GM18502 (cell line): ENCODE measurements around the gene ZNF474.

ENCODE experiments used
- ATAC-seq: cut with Tn5 transposase; IDR thresholded peaks from one replicate; pipeline ENCODE4 v1.9.1; 2021; ENCODE audit warnings: mild to moderate bottlenecking; ENCODE audit not compliant: unreplicated experiment, poor library complexity

Gene ZNF474

DNA sequence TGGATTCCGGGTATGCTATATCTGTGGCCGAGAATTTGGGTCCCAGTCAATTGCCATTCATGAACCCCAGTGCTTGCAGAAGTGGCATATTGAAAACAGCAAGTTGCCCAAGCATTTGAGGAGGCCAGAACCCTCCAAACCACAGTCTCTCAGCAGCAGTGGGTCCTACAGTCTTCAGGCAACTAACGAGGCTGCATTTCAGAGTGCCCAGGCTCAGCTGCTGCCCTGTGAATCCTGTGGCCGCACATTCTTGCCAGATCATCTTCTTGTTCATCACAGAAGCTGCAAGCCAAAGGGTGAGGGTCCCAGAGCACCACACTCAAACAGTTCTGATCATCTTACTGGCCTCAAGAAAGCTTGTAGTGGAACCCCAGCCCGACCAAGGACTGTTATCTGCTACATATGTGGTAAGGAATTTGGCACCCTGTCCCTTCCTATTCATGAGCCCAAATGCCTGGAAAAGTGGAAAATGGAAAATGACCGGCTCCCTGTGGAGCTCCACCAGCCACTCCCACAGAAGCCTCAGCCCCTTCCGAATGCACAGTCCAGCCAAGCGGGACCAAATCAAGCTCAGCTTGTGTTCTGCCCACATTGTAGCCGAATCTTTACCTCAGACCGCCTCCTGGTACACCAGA, 23.0 kb downstream of the ZNF474 start:
- ATAC-seq: no peak

DNA sequence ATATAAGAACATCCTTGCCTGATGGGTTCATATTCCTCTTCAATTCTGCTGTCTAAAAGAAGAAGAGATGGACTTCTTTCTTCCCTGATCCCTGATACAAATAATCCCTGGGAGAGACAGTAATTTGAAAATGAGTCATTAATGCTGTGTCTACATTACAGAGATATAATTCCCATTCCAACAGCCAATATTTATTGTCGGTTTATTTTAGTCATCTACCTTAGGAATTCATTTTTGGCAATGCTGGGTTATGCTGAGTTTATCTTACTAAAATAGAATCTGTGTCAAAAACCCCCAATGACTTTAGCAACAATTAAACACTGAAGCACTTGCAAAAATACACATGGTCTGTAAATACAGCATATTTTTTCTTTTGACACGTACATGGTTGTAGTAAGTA, 23.9 kb downstream of the ZNF474 start:
- ATAC-seq: no peak

DNA sequence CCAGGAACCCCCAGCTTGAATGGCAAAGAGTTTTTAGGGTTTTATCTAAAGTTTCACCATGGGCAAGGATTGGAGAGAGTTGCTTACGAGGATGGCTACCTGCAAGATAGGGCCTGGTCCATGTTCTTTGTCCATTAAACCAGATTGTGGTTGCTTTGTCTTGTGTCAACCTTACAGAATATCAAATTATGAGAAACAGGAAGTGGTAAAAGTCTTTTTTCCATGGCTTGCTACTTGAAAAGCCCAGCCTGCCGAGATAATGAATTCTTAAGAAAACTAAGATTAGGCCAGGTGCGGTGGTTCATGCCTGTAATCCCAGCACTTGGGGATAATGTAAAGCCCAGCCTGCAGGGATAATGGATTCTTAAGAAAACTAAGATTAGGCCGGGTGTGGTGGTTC, 24.4 kb downstream of the ZNF474 start:
- no peak for ATAC-seq

DNA sequence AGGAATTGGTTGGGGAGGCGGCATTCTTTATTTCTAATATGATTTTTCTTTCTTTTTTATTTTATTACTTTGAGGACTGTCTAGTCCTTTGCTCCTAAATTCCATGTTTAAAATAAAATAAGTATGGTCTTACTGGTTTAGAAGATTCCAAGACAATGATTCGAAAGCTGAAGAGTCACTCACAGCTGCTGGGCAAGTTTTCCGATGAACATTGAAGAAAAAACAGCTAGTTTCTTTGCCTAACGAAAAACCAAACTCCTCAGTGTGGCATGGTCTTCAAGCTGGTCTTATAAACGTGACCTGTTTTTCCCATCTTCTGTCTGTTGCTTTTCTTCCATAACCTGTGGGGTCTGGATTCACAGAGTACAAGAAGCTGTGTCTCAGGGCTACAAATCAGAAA, 25.1 kb downstream of the ZNF474 start:
- no peak for ATAC-seq

DNA sequence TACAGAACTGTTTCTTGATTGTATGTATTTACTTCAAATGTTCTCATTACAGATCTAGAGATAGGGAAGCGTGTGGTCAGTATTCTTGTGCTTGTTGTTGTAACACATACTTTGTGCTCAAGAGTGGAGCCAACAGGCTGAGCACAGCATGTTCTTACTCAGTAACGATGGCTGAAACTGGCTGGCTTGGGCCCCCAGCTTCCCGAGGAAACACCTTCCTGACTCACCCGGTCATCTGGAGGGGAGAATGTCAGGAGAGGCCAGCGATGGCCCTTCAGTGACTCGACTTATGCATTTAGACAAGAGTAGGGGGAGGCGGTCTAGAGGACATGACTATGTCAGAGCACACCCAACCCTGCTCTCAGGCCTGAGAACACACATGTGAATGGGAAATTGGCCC, 25.6 kb downstream of the ZNF474 start:
- ATAC-seq: no peak

DNA sequence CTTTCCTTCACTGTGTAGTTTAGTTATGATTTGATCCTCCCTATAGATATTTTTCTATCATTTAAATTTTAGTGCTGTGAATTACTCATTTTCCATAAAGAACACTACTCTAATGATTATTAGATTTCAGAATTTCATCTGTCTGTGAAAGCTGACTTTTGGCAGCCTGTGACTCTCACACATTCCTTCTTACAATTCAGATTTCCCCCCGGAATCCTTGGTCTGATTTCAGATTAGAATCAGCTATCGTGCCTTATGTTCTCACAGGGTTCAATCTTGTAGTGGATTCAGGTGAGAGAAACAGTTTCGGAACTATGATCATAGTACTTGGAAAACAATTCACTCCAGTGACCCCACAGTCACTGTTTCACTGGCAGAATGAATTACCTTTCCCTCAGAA, 26.2 kb downstream of the ZNF474 start:
- ATAC-seq: no peak

DNA sequence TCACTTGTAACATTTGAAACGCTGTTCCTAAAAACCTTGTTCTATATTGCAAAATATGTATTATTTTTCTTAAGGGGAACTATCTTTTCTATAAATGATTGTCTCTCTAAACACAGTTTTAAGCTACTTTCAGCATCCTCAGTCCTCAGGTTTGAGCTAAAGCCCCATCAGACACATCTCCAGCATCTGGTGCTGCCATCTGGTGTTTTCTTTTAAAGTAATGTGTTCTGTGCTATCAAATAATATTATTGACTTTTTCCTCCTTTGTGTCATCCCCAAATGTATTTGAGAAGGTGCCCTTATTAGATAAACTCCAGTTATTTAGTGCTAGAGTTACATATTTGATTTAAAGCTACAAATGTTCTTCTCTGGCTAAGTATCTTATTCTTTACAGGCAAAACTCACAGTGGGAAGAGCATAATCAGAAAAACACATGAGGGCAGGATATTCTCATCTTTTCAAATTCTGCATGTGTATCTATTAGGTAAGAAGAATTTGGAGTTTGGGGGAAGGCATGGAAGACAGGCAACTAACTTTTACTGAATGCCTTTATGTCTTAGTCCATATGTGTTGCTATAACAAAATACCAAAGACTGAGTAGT, 27.5 kb downstream of the ZNF474 start:
- ATAC-seq: no peak

DNA sequence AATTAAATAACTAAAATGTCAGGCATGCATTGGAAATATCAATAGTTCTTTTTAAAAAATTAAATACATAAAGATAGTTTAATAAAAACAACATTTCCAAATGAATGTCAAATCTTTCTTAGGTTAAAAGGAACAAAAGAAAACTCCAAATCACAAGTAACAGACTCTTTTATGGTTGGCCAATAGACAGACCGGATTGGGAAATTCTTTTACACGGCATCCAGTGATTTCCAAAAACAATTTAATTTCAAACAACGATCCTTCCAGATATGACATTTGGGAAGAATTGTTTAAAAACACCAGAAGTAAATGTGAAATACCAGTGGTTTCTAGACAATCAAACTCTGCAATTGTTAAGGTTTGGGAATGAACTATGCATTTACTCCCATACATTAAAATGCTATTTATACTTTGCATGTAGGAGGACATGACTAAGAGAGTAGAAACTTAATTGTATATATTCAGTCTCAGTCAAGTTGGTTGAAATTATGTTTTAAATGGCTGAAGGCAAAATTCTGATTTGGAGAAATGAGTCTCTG, 32.8 kb downstream of the ZNF474 start:
- no peak for ATAC-seq

DNA sequence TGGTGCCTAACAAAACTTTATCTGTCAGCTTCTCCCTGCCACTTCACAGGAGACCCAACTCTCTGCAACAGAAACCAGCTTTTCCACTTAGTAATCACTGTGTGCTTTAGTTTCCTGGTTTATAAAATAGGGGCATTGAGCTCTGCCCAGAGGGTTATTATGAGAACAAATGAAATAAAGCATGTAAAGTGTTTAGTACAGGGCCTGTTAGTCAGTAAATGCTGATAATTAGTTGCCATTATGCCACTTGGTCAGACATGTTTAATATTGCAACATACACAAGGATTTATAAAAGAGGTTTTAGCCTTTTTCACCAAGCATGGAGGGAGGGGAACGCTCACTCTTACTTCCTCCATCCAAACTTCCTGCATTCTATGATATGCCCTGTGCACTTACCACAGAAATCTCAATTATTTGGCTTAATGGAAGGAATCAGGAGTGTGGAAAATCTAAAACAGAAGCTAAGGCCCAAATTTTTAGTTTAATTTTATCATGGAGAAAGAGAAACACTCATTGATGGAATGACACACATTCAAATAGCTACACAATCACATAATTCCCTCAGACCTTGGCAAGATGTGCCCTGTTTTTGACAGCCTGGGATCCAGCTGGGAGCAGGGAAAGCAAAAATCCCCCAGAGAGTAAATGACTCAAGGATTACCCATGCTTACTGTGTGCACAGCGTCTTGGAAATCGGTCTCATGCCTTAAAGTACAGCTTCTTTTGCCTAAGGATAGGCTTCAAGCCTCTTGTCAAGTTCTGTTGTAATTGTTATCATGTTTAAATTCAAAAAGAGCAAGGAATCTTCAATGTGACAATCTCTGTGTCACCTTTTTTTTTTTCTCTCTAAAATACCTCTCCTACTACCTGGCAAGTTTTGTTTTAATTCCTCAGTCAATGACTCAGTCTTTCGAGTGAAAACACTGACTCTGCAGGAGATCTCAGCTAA, 34.0 kb downstream of the ZNF474 start:
- ATAC-seq: no peak

DNA sequence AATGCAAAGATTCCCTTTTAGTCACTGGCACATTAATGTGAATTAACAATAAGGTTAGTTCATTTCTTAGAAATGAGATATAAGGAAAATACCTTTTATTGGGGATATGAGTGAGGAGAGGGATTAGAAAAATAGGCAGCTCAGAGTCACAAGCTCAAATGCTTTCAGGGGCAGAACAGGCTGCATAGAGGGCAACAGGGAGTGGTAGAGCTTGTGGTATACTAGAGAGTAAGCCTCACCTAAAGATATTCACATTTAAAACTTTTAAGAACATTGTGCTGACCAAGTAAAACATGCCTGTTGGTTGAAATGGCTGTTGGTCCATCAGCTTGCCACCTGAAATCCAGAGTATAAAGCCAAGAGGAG, 34.7 kb downstream of the ZNF474 start:
- ATAC-seq: no peak

DNA sequence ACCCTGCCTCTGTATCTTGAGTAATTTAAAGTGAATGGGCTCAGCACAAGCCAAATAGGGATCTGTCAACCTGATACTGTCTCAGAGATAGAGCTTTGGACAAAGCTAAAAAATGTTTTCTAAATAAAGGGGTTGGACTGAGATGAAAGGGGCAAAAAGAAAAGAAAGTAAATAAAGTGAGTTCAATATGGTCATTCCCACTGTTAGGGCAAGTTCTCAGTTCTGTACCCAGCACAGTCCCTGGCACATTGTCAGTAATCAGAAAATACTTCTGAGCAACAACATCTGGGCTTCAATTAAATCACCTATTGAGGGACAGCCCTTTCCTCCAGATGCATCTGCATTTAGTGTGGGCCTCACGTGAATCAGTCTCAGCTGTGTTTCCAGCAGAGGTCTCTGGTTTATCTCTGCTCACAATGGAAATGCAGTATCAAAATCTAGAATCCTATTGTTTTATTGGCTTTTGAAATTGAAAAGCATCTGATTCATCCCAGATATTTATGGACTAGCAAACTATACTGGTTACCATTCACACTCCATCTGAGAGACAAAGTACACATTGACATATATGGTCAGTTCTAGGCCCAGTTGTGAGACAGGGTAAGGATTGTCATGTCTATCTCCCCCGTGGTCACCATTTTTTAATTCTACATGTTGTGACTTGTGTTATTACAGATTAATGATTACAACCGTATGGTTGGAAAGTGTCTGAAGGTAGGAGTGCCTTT, 35.6 kb downstream of the ZNF474 start:
- ATAC-seq: no peak

DNA sequence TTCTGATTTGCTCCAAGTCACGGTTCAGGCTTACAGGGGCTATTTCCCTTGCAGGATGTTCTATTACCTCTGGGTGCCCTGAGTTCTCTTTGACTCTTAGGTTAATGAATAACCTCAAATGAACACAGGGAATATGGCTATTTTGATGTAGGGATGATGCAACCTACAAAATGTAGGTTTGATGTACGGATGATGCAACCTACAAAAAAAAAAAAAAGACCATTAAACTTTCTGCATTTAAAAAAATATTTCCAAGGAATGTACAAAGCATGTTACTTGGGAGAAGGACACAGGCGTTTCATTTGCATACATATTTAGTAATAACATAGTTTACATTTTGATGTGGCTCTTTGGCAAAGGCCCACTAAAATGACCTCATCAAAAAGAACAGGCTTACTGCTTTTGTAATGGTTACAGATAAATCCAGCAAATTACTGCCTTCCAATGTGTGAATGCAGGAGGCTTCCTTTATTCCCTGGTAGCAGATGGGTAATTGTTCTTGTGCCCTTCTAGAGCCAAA, 36.3 kb downstream of the ZNF474 start:
- ATAC-seq: no peak

DNA sequence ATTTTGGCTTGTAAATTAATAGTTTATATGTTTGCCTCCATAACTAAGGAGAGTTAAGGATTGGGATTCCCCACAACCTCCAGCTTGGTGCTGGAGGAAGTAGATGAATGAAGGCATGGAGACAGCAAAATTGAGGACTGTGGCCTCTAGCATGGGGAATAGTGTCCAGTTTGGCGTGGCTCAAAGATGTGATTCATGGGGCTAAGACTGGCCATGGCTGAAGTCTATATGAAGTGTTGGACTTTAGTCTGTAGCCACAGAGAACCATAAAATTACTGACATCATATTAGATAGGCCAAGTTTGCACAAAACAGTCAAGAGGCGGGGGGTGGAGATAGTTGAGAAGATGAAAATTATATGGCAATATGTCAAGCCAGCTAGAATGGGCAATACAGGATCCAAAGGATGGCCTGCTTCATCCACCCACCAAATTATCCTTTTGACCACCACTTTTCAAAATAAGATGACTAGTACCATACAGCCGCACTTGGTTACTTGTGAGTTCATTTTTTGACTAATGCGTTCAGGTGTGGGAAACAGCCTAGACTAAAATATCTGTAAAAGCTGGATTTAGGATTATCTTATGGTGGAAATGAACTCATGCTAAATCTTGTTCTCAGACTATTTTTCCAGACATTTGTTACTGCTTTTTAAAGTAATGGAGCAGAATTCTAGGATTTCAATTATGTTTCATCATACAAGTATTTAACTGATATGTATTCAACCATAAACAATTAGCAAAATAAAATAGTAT, 40.2 kb downstream of the ZNF474 start:
- ATAC-seq: no peak

DNA sequence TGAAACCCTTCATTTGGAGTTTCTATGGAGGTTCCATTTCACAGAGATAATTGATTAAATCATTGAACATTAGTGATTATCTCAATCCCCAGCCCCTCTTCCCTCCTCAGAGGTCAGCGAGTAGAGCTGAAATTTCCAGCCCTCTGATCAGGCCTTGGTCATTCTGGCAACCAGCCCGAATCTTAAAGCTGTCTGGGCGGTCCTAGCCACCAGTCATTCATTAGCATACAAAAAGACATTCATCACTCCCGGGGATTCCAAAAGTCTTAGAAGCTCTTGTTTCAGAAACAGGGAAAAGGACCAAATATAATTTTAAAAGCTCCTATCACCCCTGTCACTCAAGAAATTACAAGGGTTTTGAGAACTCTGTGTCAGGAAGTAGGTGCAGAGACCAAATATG, 41.3 kb downstream of the ZNF474 start:
- no peak for ATAC-seq

DNA sequence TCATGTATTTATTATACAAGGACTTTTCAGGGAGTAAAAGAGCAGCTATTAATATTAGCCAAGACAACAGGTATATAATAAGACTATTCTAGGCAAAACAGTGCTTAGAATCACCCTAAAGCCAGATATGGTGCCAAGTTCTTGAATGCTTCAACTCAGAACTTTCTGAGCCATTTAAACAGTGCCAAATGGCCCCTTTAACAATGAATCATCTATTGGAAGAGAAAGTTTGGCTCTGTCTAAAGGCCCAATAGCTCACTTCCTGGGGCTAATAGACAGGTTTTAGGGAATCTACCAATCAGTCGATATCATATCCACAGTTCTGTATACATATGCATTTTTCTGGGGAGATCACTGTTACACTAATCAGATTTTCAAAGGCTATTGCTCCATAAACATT, 42.9 kb downstream of the ZNF474 start:
- no peak for ATAC-seq

DNA sequence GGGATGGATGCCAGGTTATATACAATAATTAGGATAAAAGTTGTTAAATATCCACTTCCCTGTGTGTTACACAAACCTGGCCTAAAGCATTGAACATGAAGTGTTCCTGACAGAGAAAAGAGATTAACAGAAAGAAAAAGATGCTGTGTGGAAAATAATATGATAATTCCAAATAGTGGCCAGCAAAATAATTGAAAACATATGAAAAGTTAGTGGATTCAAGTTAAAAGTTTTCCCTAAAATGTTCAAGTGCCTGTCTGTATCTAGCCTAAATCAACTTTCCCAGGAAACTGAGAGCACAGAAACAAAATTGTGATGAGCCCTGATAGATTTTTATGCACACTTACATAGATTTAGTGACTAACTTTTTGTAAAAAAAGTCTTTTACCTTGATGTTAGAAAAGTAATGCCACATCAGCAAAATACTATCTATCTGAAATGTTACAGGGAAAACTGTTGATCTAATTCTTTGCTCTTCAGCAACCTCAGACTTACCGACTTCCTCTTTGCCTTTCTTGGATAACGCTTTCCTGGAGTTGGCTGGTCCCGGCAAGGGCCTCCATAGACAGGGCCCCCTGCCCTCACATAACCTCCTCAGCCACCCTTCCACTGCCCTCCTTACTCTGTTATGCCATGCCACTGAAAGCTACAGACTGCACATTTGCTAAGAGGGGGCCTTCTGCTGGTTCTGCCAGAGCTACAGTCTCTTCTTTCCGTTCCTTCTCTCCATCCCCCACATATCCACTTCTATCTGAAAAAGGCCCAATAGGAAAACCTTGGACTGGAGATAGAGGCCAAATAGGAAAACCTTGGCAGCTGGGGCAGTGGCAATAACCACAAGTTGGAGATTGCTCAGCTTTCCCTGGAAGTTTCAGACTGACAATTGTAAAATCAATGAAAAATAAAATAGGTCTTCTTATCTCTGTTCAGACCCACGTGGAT, 44.4 kb downstream of the ZNF474 start:
- ATAC-seq: no peak

DNA sequence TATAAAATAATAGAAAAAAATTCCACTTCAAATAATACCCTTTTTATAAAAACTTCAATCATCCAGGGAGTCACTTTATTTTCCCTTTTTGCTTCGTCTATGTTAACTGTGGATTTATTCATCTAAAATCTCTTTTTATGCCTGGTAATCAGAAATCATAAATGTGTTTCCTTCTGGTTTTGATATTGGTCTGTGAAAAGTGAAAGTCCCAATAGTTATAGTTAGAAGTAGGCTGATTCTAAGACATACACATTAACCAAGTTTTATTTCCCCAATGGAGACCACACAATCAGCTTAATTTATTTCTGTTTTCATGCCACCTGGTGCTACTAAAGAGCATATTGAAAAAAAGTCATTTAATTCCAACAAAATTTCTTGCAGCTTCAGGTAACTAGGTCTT, 45.7 kb downstream of the ZNF474 start:
- no peak for ATAC-seq

DNA sequence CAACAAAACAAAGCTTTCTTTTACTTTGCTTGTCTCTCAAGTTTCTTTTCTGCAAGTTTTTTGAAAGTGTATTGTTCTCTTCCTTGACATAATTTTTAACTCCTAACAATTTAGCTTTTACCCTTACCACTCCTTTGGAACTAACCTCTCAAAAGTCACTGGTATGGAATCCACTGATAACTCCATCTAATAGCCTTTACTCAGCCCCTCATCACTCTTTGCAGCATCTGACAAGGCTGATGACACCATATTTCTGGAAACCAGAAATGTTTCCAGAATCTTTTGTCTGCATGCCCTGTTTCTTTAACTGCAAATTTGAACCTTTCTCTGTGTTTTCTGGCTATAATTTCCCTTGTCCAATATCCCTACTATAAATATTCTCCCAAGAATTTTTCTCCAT, 46.5 kb downstream of the ZNF474 start:
- no peak for ATAC-seq

DNA sequence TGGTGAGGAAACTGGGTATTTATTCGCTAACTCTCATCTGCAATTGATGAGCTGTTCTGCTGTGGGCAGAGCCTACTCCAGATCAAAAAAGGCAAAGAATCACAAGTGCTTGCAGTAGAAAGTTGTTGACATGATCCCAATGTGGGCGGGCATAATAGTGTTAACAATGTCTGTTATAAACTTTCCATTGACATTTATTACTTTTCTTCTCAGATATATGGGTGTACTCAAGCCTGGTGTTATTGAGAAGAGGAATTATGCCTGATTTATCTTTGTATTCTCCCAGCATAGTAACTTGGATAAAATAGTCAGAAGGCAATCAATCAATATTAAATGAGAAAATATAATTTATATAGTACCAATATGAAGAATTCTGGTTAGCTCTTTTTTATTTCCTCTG, 47.8 kb downstream of the ZNF474 start:
- ATAC-seq: no peak
